Ectodermal cell (in vitro differentiated cells): ENCODE data around the gene MYH9.

Experiments
- H3K27ac ChIP-seq: 2 replicates; pipeline ENCODE4 v1.7.0; 2013; ENCODE audit warnings: mild to moderate bottlenecking, low read depth, low read length; ENCODE audit not compliant: insufficient read depth, poor library complexity, severe bottlenecking
- H3K27me3 ChIP-seq: 2 replicates; pipeline ENCODE4 v1.7.0; 2013; ENCODE audit warnings: mild to moderate bottlenecking, low read length; ENCODE audit not compliant: insufficient read depth, control insufficient read depth, poor library complexity, severe bottlenecking
- H3K36me3 ChIP-seq: one replicate; pipeline ENCODE4 v1.7.0; 2013; ENCODE audit warnings: low read length; ENCODE audit not compliant: control insufficient read depth, insufficient read depth
- H3K4me1 ChIP-seq: one replicate; pipeline ENCODE4 v1.7.0; 2013; ENCODE audit warnings: low read length; ENCODE audit not compliant: control insufficient read depth, insufficient read depth
- H3K4me3 ChIP-seq: 2 replicates; pipeline ENCODE4 v1.7.0; 2013; ENCODE audit warnings: low read depth, low read length, control low read depth; ENCODE audit not compliant: insufficient read depth
- H3K9me3 ChIP-seq: 2 replicates; pipeline ENCODE4 v1.7.0; 2013; ENCODE audit warnings: mild to moderate bottlenecking, low read length, moderate library complexity; ENCODE audit not compliant: control insufficient read depth
- WGBS, 2 experiments: methylation state at CpG; one replicate each; pipeline ENCODE4 v1.1.7; 2013; ENCODE audit warnings: missing lambda C conversion rate in 2 of 2; 5-methylcytosine and 5-hydroxymethylcytosine counted together

MYH9 gene

DNA sequence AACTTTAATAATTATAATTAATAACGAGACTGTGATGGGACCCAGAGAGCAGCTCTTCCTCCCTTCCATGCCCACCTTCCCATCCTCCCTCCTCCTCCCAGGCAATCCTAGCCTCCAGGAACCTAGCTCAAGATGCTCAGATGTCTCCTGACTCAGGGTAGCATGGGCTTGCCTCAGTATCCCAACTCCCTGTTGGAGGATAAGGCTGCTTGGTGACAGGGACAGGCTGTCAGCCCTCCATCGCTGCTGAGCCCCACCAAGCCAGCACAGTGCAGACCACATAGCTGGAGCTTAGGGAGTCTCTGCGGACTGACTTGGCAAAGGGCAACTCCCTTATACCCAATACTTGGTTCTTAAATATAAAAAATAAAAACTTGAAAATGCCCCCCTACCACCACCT, 11.5 kb downstream of the MYH9 start:
- Histone ChIP-seq H3K4me1 (peaks cover 17% of the 10 kb centered on the region), H3K27ac (no peak overlapping the region), H3K4me3 (no peak overlapping the region), H3K36me3 (peaks cover 4% of the 10 kb centered on the region), H3K27me3 (no peaks in the 10 kb centered on the region), H3K9me3 (no peaks in the 10 kb centered on the region)
- WGBS, 2 experiments: 98% methylated on average over 3 of the region's 3 CpGs

DNA sequence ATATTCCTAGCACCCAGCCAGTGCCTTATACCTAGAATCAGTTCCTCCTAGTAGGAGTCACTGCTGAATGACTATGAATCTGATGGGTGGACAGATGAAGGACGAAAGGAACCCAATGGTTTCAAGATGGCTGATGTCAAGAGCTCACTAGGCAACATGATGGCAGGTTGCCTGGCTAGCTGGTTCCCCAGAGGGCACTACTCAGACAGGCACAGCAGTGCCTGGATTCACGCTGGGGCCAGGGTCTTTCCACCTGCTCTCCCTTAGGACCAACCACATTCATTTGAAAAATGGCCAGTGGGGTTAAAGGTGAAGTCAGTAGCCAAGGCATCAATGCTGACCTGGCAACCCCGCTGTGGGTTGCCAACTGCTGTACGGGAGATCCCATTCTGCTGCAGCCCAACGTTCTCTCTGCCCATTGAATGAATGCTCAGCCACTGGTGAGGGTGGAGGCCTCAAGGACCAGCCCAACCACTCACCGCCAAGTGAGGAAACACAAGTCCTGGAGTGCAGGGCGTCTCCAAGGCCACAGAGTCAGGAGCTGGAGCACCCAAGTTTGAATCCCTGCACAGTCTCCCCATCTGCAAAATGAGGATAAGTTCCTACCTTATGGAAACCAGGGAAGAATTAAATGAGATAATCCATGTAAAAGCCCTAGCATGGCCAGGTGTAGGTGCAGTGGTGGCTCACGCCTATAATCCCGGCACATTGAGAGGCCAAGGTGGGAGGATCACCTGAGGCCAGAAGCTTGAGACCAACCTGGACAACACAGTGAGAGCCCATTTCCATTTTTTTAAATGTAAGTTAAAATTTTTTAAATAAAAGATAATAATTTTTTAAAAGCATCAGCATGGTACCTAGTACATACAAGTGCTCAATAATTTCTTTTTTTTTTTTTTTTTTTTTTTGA, 12.4 kb downstream of the MYH9 start:
- 94 to 95% methylated on average over 9 of the region's 9 CpGs for WGBS, 2 experiments
- H3K4me3 ChIP-seq: no peak overlapping the region

DNA sequence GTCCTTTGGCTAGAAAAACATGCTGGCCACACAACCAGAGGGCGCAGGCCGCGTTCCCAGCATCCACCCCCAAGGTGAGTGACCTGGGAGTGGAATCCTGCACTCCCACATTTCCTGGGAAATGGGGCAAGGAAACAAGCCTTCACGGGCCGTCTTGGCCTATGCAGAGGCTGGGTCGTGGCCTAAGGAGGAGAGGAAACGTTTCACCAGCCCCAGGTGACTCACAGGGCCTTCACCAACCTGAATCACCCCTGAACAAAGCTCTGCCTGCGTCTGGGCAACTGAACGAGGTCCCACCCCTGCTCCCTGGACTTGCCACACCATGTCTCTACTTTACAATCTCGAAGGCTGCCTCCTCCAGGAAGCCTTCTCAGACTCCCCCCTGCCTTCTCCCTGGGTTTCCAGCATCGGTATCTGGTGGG, 13.2 kb downstream of the MYH9 start:
- Histone ChIP-seq H3K9me3 (no peaks in the 10 kb centered on the region), H3K36me3 (peaks cover 4% of the 10 kb centered on the region), H3K4me1 (peaks cover 34% of the 10 kb centered on the region), H3K27ac (no peak overlapping the region), H3K4me3 (no peak overlapping the region), H3K27me3 (no peaks in the 10 kb centered on the region)
- 87% methylated on average over 11 of the region's 11 CpGs for WGBS, 2 experiments

More for the DNA sequence above, 12.4 kb downstream of the MYH9 start:
- Histone ChIP-seq H3K9me3 (no peaks in the 10 kb centered on the region), H3K27me3 (no peaks in the 10 kb centered on the region), H3K27ac (no peak overlapping the region), H3K36me3 (peaks cover 4% of the 10 kb centered on the region), H3K4me1 (peaks cover 27% of the 10 kb centered on the region)

DNA sequence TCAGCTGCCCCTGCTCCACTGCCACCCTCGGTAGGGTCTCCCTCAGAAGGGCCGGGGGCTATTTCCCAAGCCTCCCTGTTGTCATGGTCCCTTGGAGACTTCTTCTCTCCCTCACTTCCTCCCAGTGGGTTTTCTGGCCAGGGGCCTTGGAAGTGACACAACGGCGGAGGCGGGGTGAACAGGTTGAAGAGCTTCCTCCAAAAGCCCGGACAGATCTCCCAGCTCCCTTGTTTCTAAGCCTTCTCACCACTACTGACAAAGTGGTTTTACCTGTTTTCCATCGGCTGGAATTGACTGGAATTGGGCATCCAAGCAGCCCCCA, 14.5 kb downstream of the MYH9 start:
- Histone ChIP-seq H3K4me1 (peaks cover 40% of the 10 kb centered on the region), H3K36me3 (peaks cover 2% of the 10 kb centered on the region)
- WGBS, 2 experiments: 83 to 87% methylated on average over 7 of the region's 7 CpGs

DNA sequence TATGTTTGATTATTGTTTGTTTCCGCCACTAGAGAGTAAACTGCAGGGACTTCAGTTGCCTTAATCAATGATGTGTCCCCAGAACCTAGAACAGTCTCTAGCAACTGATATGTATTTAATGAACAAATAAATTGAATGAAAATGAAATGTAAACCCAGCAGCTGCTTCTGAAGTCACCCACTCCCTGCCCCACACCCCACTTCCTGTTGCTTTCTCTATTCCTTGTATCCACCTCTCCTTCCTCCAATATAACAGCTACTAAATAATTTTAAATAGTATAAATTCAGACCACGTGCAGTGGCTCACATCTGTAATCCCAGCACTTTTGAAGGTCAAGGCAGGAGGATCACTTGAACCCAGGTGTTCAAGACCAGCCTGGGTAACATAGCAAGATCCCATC, 15.8 kb downstream of the MYH9 start:
- 100% methylated on average over 1 to 2 of the region's 2 CpGs for WGBS, 2 experiments
- H3K4me3 ChIP-seq: no peak overlapping the region
- peaks cover 51% of the 10 kb centered on the region for H3K4me1 ChIP-seq
- H3K27me3 ChIP-seq: no peaks in the 10 kb centered on the region
- H3K9me3 ChIP-seq: no peaks in the 10 kb centered on the region
- H3K27ac ChIP-seq: no peak overlapping the region
- no peaks in the 10 kb centered on the region for H3K36me3 ChIP-seq

More for the DNA sequence above, 14.5 kb downstream of the MYH9 start:
- Histone ChIP-seq H3K4me3 (no peak overlapping the region), H3K27me3 (no peaks in the 10 kb centered on the region), H3K27ac (no peak overlapping the region), H3K9me3 (no peaks in the 10 kb centered on the region)

DNA sequence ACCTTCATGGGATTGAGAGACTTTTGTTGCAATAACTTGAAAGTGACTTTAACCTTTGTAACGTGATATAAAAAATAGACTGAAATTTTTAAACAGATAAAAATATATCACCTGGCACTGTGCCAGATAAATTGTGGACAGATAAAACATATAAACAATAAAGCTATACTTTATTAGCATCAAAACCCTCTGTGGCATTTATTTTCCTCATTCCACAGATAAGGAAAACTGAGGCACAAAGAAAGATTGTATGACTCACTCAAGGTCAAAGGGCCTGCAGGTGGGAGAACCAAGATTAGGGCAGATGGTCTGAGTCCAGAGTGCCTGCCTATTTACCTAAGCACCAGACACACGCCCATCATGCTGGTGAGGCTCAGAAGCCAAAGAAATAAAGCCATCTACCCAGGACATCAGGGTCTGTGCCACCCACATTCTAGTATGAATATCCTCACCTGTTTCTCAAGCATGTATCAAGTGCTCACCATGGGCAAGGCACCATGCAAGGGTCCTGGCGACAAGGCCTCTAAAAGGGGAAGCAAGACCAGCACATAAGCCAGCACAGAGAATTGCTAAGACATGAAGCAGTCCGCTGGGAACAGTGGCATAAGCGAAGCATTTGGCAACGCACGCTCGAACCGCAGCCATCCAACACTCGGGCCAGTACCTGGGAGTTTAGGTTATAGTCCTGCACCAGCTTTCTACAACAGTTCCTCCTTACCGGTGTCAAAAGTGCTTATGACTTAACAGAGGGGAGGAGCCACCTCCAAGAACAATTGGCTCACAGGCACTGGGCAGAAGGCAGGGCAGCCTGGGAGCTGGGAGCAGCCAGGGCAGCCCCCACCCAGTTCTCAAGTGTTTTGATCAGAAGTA, 17.6 kb downstream of the MYH9 start:
- Histone ChIP-seq H3K4me1 (peaks cover 62% of the 10 kb centered on the region), H3K4me3 (no peak overlapping the region), H3K9me3 (no peaks in the 10 kb centered on the region), H3K27me3 (no peaks in the 10 kb centered on the region), H3K36me3 (no peaks in the 10 kb centered on the region), H3K27ac (peak overlapping the region; percentile 72)
- WGBS, 2 experiments: 80 to 82% methylated on average over 10 to 11 of the region's 11 CpGs

DNA sequence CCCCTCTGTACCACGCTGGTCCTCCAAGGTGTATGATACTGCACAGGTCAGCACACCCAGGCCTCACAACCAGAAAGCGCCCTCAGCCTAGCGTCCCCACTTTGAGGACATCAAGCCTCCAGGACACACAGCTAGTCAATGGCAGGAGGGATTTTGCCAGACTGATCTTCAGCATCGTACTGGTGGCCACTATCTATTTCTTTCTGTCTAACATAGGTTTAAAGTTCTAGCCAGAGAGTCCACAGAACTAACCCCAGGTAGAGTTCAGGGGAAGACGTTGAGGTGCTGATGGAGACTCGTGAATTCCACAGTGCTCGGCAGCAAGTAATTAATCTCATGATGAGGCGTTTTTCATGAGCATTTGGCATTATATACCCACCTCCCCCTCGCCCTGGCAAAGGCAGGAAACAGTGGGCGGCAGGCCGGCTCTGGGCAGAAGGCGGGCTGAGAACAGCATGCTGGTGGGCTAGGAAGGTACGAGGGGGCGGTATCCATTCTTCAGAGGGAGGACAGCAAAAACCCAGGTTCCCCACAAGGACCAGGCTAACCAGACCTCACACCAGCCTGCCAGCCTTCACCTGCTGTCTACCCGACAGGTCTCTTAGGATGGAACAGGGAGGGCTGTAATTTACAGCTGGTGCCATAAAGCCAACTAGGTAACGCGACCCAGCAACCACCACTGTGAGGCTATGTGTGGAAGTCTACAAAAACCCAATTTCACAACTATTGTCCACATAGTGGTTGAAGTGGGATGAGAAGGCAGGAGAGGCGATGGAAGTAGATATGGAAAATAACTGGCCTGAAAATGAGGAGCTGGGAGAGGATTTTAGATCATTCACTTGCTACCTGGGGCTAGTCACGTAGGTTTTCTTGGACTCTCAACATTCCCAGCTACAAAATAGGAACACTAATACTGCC, 18.5 kb downstream of the MYH9 start:
- H3K4me3 ChIP-seq: no peak overlapping the region
- peaks cover 70% of the 10 kb centered on the region for H3K4me1 ChIP-seq
- peak overlapping the region; percentile 97 for H3K27ac ChIP-seq
- no peaks in the 10 kb centered on the region for H3K9me3 ChIP-seq
- WGBS, 2 experiments: 52 to 63% methylated on average over 18 to 19 of the region's 19 CpGs
- no peaks in the 10 kb centered on the region for H3K36me3 ChIP-seq
- H3K27me3 ChIP-seq: no peaks in the 10 kb centered on the region

DNA sequence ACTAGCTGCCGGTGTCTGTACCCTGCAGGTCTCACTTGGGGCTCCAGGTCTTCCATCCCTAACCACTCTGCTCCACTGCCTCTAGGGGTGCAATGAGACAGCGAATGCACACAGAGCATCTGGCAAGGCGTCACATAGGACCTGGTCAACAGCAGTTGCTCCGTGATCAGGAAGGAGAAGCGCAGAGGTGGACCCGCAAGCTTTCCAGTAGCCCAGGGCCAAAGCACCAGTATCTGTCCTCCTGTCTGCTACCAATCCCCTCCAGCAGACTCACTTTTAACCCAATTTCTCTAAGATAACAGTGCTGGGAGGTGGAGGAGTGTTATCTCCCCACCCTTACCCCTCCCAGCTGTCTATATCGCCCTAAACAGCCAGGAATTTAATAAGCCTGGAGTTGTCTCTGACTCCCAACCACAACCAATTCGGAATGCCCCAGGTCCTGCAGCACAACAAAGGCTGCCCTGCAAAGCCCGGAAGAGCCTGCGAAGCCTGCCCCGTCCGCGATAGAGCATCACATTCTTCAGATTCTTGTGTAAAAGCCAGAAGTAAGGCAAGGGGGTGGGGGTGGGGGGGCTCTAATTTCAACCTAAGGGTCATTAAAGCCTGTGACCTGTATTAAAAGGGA, 19.3 kb downstream of the MYH9 start:
- Histone ChIP-seq H3K27ac (peak overlapping the region; percentile 97), H3K36me3 (no peaks in the 10 kb centered on the region), H3K4me3 (peak overlapping the region; percentile 13), H3K4me1 (peaks cover 78% of the 10 kb centered on the region), H3K9me3 (no peaks in the 10 kb centered on the region), H3K27me3 (no peaks in the 10 kb centered on the region)
- 29 to 31% methylated on average over 13 of the region's 13 CpGs for WGBS, 2 experiments

DNA sequence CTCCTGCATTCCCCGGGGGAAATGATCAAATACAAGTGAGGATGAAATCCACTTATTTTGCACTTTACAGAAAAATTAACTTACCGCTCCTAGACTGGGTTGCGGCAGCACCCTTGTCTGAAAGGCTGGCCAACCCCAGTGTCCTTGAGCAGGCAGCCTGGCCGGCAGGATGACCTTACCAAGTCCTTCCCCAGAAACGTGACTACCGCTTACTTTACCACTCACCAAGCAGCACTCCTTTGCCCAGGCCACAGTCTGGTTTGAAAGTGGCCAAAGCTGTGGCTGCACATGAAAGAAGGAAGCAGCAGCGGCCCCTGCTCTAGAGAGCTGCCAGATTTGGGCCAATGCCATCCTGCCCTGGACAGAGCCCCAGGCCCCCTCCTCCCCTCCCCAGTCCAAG, 20.3 kb downstream of the MYH9 start:
- no peaks in the 10 kb centered on the region for H3K36me3 ChIP-seq
- no peak overlapping the region for H3K4me3 ChIP-seq
- H3K4me1 ChIP-seq: peaks cover 76% of the 10 kb centered on the region
- no peaks in the 10 kb centered on the region for H3K27me3 ChIP-seq
- H3K9me3 ChIP-seq: no peaks in the 10 kb centered on the region
- 92 to 95% methylated on average over 7 of the region's 7 CpGs for WGBS, 2 experiments
- H3K27ac ChIP-seq: no peak overlapping the region
